GM21390 (cell line): ENCODE data around the gene RAB2B.
"Not testable (repeated sequence)": the region's sequence is repeated elsewhere in the genome, so short reads cannot be mapped to it uniquely, and the experiment has no call there.

Experiments
- ATAC-seq: cut with Tn5 transposase; IDR thresholded peaks from one replicate; pipeline ENCODE4 v1.9.1; 2021; ENCODE audit not compliant: unreplicated experiment

RAB2B gene

DNA sequence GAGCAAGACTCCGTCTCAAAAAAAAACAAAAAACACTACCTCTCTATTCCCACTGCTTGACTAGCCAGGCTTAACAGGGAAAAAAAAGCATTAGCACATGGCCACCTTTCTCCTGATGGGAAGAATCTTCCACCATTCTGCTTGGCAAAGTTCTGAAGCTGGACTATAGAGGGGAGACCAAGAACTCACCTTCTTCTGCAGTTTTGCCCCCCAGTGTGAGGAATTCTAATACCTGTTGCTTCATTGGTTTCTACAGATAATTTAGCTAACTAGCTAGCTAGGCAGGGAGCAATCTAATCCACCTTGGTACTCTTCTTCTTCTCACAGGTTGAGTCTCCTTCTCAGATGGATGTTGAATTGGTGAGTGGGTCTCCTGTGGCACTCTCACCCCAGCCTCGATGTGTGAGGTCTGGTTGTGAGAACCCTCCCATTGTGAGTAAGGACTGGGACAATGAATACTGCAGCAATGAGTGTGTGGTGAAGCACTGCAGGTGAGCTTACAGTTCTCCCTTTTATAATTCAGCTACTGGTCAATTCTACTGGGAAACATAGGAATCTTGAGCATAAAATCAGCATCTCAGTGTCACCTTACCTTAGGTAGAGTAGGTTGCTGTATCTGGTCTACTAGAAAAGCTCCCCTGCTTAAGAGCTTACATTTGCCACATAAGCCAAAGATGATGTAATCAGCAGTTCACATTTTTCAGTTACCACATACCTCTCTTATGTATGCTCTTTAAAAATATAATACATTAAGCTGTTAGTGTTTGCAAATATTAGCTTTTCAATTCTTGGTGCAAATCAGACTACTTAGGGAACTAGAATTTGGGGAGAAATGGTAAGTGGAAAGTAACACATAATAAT, 18.4 kb upstream of the RAB2B start:
- no peak for ATAC-seq

DNA sequence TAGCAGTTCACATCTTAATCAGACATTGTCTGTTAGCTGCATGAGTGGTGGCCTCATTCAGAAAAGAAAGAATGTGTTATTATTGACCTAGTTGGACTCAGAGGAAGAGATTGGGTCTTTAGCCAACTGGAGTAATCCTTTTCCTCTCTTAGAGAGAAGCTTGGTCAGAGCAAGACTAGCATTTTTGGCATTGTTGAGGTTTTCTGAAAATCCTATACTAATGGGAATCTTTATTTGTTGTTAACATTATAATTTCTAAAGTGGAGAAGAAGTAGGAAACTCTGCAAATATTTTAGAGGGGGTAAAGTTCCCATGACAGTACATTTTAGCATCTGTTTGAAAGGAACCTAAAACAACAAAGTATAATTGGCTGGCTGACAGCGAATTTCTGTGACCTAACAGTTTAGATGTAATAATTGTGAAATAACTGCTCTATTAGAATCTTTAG, 9.9 kb upstream of the RAB2B start:
- ATAC-seq, result no peak

DNA sequence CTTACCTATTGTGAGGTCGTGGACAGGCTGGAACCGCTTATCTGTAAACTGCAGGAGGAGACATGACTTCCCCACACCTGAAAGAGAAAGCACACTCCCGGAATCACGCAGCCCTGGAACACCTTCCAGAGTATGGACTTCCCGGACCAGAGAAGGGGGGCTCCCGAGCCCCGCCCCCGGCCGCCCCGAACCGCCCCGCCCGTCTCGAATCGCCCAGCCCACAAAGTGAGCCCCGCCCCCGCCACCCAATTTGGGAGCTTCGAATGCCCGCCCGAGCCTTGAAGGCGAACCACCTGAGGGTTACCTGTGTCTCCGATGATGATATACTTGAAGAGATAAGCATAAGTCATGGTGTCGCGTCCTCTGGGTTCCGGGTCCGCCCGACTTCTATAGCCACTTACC, 235 bp downstream of the RAB2B start:
- peak; percentile 28 for ATAC-seq

DNA sequence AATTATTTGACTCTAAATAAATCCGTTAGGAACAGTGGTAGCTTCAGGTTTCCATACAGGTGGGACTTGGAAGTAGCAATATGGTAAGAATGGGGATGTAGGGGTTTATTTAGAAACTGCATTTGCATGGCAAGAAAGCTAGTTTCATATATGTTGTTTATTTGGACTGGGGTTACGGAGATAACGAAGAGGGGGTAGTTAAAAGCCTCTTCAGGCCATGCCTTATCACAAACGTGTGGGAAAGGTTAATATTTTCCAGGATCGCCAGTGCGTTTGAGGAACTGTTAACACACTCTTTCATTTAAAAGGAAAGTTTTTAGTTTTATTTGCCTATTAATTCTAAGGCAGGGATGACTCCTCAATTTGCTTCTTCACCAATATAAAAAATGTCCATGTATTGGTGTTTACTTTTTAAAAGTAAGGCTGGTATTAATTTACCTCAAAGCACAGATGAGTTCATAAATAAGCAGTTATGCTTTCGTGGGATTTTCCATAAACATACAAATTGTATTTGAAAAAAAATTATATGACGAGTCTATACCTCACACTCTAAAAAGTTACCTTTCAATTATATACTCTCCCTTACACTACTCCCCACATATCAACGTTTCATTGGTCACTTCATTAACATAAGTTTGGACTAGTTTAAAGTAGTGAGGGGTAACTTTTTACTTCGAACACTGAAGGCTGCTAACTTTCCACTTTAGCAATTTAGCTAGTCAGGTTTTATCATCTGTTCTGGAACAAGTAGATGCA, 814 bp downstream of the RAB2B start:
- no peak for ATAC-seq

DNA sequence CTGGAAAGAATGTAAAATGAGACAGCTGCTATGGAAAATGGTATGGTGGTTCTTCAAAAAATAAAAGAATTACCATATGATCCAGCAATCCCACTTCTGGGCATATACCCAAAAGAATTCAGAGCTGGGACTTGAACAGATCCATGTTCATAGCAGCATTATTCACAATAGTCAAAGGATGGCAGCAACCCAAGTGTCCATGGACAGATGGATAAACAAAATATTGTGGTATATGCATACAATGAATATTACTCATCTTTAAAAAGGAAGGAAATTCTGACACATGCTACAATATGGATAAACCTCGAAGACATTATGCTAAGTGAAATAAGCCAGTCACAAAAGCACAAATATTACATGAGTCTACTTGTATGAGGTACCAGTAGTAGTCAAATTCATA, 9.1 kb downstream of the RAB2B start:
- ATAC-seq, result no peak

DNA sequence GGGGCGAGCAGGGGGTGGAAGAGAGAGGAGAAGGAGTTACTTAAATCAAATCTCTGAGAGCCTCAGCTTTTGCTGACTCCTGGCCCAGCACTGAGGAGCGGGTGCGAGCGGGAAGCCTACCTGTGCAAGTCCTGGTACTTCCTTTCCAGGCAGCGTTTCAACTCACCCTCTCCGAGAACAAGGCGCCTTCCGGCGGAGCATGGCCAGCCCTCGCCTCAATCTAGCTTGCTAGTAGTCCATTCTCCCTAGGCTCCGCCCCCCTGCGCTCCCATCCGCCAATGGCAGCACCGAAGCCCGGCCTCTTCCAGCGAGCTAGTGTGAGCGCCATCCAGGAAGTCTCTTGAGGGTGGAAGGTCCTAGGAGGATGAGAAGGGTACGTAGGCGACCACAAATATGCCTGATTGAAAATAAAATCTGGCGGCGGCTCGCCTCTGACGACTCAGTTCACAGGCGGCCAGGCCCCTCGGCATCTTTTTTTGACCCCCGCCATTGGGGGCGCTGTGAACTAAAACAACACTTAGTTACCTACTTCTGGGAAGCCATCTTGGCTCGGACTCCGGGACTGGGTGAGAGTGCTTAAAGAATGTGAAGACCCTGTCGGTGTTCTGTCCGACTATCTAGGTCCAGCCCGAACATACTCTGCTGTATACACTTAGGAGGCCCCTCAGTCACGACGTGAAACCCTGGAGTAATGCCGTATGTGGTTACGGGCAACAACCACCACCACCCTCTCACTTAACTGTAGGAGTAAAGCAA, 20.7 kb downstream of the RAB2B start, which contains the start of gene CHD8:
CHD8 (minus strand) TSS at position 212 of the 756 bp plus-strand sequence. CDS start 24,480 bp downstream, outside the sequence.
- ATAC-seq, result peak; percentile 93

DNA sequence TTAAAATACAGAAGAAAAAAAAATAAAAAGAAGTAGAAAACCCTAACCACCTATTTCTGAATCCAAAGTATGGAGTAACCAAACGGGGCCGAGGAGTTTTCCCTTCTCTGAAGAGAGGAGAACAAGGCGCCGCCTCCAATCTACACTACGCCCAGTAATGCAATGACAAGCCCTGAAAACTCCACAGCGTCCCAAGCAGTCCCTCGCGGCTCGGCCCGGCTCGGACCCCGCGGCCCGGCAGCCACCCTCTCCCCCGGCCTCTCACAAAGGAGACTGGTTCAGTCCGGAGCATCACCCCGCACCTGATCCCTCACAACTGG, 21.2 kb downstream of the RAB2B start:
- ATAC-seq, result peak; percentile 15

DNA sequence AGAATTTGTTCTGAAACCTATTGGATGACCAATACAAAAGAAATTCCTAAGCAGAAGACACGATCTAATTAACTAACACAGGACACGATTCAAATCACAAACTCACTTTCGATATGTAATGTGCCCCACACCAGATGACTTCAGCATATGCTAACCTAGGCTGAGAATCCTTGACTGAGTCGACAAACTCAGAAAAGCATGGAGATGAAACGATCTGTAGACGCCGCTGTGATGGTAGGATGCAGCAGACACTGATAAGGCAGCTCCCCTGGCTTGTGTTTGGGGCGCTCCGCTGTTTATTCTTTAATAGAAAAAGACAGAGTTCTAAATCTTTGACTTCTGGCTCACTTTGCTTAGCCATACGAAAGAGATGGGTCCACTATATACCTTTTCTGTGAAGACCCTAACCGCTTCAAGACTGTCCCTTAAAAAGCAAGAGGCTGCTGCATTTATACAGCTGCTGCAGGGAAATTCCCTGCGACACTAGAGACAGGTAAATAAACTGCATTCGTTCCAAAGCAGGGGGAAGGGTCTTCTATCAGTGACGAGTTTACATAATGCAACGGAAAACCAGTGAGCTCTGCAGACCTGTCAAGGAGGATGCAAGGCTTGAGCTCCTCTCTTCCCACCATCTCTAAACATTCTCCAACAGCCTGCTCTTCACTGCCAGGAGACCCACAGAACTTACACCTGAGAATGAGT, 21.8 kb downstream of the RAB2B start:
- no peak for ATAC-seq

DNA sequence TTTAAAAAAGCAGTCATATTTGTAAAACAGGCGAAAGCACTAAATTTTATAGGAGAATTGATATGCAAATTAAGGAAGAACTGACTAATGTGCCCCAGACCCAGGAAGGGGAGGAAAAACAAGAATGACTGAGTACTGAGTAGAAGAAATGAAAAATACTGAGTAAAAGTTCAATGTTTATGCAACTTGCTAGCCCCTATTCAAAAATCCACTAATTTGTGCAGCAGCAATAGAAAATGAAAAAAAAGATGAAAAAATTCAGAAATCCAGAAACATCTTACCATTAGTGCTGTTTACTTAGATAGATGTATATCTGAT, 26.9 kb downstream of the RAB2B start:
- no peak for ATAC-seq

DNA sequence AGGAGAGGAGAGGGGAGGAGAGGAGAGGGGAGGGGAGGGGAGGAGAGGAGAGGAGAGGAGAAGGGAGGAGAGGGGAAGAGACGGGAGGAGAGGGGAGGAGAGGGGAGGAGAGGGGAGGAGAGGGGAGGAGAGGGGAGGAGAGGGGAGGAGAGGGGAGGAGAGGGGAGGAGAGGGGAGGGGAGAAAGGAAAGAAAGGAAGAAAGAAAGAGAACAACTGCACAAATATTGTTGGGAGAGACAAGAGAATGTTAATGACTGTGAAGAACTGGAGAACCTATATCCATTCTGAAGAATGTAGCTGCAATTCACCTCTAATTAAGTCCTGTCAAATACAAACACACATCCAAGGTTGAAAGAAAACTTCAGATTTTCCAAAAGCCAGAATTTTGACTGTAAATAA, 34.1 kb downstream of the RAB2B start:
- ATAC-seq, result not testable (repeated sequence)

DNA sequence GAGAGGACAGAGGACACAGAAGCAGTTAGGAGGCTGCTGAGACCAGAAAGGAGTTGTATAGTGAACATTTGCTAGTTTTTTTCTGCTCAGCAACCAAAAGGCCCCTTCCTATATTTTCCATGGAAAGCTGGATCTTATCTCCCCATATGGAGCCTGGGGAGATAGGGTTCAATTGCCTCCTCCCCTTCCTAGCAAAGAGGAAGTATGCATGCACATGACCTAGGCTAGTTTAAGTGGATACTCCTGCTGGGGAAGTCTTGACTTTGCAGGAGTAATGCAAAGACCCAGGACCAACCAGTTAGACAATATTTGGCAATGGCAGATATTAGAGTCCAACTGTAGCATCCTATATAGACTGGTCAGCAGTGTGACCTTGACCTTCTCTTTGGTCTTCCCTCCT, 35.9 kb downstream of the RAB2B start:
- ATAC-seq, result no peak

DNA sequence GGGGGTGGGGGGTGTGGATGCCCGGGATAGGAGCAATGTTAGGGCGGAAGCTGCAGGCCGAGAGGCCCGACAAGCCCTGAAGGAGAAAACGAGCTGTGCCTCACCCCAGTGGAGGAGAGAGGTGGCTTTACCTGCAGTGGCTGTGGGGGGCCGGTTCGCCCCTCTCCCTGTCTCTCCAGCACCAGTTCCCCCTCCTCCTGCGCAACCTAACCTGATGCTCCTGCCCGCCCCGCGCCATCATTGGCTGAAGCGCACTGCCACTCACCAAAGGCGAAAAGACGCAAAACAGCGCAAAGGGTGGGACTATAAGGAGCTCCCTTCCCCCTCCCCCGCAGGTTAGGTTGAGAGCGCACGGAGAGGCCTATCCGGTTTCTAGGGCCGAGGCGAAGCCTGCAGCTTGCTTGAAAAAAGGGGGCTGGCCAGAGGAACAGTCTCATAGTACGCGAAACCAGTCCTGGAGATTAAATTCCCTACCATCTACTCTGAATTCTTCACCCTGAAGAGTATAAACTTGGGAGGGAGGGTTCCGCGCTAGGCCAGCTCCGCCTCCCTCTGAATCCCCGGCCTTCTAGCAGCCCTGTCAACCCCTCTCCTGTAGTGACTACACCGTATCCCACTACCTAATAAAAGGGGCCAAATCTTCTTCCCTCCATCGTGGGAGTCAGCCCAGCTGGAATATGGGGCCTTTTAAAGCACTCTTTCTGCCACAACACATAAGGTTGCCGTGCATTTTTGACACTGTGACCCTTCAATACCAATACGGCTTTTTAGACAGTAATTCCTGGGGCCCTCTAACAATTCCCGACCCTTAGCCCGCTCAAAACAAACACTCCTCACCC, 39.5 kb downstream of the RAB2B start:
- peak; percentile 98 for ATAC-seq

DNA sequence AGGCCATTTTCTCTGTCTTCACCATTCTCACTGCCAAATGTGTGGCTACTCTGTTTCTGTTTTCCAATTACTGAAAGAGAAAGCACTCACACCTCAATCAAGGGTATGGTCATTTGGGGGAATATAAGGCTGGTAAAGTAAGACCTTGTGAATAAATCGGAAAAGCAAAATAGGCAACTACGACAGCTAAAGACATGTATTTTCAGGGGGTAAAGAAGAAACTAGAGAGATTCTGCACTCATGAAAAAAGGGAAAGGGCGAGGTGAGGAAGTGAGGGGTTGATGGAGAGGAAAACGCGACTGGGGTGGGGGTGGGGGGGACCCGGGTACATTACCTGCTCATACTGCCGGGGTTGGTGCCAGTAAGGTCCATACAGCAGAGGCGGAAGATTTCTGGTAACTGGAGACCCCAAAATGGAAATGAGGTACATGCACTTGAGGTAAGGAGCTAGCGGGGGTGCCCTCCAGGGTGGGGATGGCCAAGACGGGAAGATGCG, 40.1 kb downstream of the RAB2B start:
- ATAC-seq, result peak; percentile 20

DNA sequence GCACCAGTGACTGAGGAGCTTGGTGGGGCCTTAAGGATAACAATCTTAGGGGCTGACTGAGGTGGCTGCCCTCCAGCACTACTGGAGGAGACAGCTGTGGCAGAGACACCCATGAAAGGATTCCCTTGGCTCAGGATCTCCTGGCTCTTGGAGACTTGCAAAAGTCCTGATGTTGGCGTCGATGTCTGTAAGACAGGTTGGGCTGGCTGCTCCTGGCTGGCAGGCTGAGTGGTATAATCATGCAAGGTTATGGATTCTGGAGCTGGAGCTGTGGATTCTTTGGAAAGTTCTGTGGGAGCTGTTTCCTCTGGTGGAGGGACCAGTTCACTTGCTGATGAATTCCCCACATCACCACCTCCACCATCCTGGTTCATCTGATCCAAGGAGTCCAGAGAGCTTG, 45.6 kb downstream of the RAB2B start:
- no peak for ATAC-seq

DNA sequence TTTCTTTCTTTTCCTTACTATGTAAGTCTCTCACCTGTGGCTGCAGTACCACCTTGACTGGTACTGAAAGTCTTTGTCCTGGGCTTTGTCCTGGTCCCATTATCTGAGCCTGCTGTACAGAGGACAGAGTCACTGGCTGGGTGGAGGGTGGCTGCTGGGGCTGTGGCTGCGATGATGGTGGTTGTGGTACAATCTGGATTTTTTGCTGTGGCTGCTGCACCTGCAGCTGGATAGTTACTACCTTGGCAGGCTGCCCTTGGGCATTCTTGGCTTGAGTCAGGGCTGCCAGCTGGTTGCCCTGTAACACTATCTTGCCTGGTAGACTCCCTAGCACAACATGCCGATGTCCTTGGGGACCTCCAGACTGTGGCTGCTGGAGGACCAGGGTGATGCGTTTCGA, 47.8 kb downstream of the RAB2B start:
- no peak for ATAC-seq

DNA sequence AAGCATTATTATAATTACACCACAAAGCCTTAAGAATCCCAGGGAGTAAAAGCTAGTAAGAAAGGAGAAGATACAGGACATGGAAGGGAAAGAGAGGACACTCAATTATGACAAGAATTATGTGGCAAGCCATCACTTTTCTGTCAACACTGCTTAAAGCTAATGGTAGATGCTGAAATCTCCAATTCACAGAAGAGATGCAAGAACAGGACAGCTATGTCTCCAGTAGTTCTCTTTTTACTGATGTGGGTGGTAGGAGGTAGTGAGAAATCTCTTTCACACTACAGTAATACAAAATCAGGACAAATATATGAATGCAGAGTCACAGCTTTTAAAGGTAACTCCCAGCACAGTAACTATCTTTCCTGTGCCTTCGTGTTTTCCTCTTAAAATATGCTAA, 50.1 kb downstream of the RAB2B start:
- no peak for ATAC-seq

DNA sequence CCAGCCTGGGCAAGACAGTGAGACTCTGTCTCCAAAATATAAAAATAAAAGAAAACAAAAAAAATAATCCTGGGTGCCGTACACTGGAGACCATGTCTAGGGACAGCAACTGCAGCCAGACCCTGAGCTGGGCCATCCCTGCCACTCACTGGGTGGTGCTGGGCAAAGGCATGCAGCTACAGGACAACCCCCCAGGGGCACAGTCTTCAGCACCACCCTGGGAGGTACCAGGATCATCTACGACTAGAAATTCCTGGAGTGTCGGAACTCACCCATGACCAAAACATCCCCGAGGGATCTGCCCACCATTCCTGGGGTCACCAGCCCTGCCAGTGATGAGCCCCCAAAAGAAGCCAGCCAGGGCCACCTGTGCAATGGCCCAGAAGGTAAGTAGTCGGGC, 57.2 kb downstream of the RAB2B start:
- no peak for ATAC-seq

DNA sequence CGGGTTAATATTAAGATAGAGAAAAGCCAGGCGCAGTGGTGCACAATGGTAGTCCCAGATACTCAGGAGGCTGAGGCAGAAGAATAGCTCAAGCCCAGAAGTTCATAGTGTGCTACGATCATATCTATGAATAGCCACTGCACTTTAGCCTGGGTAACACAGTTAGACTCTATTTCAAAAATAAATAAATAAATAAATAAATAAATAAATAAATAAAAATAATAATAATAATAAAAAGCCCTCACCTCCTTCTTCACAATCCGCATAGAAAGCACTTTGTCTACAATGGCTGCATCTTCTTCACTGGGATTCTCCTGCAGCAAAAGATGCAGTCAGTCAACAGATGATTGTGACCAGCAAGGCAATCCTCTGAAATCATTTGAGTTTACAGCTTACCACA, 61.4 kb downstream of the RAB2B start:
- no peak for ATAC-seq

DNA sequence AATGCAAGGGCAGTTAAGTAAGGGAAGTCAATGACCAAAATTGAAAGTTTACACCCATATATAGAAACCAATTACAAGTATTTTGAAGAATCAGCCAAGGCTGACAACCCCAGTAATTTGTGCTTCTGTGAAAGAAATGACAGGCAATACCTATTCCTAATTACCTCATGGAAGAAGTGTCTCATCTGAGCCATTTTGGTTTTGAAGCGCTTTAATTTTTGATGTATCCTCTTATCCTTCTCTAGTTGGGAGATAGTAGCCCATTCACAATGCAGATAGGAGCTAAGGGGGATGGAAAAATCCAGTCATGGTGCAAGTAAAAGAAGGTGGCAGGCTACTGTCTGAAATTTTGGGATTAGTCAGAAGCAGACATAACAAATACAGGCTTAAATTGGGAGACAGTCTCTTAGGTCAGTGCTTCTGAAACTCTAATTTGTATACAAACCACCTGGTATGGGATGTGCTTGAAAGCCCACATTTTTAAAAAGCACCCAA, 62.6 kb downstream of the RAB2B start:
- no peak for ATAC-seq
